Measurements from ENCODE around the gene NT5C2. TPM values are rescaled to one million over a fixed set of nuclear protein-coding genes. Genes with fewer than 3 reads are reported as not detected.

Gene NT5C2
- total and polyA plus RNA-seq, 2 donors (not counting 3 experiments of a cell fraction or from before 2014, with no cell fraction given), result 47.2 to 69.9 TPM

- CTCF ChIA-PET, result interaction anchor here (0.6 to 2.3 kb wide), 10 partner anchors 8 to 78 kb away, joined by 3 to 15 read pairs (median 4); partner anchors contain the start of gene NT5C2
- peak; percentile 72 for FAIRE-seq
- POLR2A ChIA-PET, result interaction anchor here (0.7 kb wide), 1 partner anchor 20 kb away, joined by 6 read pairs; no protein-coding TSS in a partner anchor
- peak overlapping the region; percentile 68 for H3K4me2 ChIP-seq (ENCODE audit: insufficient read depth, low read length)
- no peaks in the 10 kb centered on the region for H3K27me3 ChIP-seq (ENCODE audit: control insufficient read depth in 2 of 2, insufficient read depth in 2 of 2, low read length in 2 of 2)
- H3K27ac ChIP-seq (ENCODE audit: insufficient read depth, low read depth, low read length), result no peak overlapping the region
- H3K36me3 ChIP-seq (ENCODE audit: control insufficient read depth in 2 of 2, extremely low read depth in 1 of 2, insufficient read depth in 2 of 2, low read length in 2 of 2), result peaks cover 5 to 11% of the 10 kb centered on the region in 2 experiments
- dilution Hi-C loops (cut with MboI; ENCODE audit: extremely low pct_ligation_motif_present, low sequenced_read_pairs) (no loop called here), intact Hi-C loops (cut with micrococcal nuclease) (loop anchor here (1.0 kb wide), 1 partner anchor 16 kb away; no protein-coding TSS in a partner anchor)
- peaks cover 34% of the 10 kb centered on the region for H3K4me1 ChIP-seq (ENCODE audit: control insufficient read depth, extremely low read depth, insufficient read depth, low read length)
- H3K9ac ChIP-seq (replicated peaks; ENCODE audit: extremely low read depth, insufficient read depth, low read length), result no peak overlapping the region
- DNase-seq (ENCODE audit: low read depth, low spot score), result peak; percentile 64
- no peak overlapping the region for H2AFZ ChIP-seq (ENCODE audit: low read depth, low read length)
- no peaks in the 10 kb centered on the region for H4K20me1 ChIP-seq (replicated peaks; ENCODE audit: control insufficient read depth, extremely low read depth, insufficient read depth, low read length)
- H3K79me2 ChIP-seq (ENCODE audit: control insufficient read depth, insufficient read depth, low read length), result peaks cover 27% of the 10 kb centered on the region
- H3K4me3 ChIP-seq (replicated peaks in 1 of 3; ENCODE audit: insufficient read depth in 1 of 3, low read depth in 1 of 3, low read length in 3 of 3), result no peak overlapping the region
- H3K9me1 ChIP-seq (replicated peaks; ENCODE audit: control insufficient read depth, extremely low read depth, insufficient read depth, low read length), result no peaks in the 10 kb centered on the region
- no peaks in the 10 kb centered on the region for H3K9me3 ChIP-seq (replicated peaks; ENCODE audit: control insufficient read depth, insufficient read depth, low read length)
- no TSS peak for BruUV-seq (replicated peaks)
- TF ChIP-seq GATA2 (IDR thresholded peaks at IDR 0.05; ENCODE audit: insufficient read depth, insufficient read length, low read depth, low read length), result no peak
- TF ChIP-seq MYC (IDR thresholded peaks at IDR 0.05; ENCODE audit: low read depth, low read length), result no peak
- no peak for TF ChIP-seq MAX (IDR thresholded peaks at IDR 0.05; ENCODE audit: insufficient read depth, insufficient read length)
- no peak for TF ChIP-seq JUN (IDR thresholded peaks at IDR 0.05; ENCODE audit: borderline replicate concordance, insufficient read depth, insufficient read length, low read depth)
- peak; percentile 19 for TF ChIP-seq POLR2AphosphoS5 (IDR thresholded peaks at IDR 0.05; ENCODE audit: insufficient read depth, low read depth, low read length)
- no peak for TF ChIP-seq POLR2A (IDR thresholded peaks at IDR 0.05; ENCODE audit: low read depth, low read length)
- no peak for TF ChIP-seq EZH2 (IDR thresholded peaks at IDR 0.05; ENCODE audit: borderline replicate concordance, low read depth, low read length, severe bottlenecking)
- TF ChIP-seq FOS (IDR thresholded peaks at IDR 0.05; ENCODE audit: borderline replicate concordance, insufficient read depth, low read length), result peak; percentile 25
- no peak for TF ChIP-seq CTCF (IDR thresholded peaks at IDR 0.05; ENCODE audit: extremely low read depth in 1 of 2, insufficient read depth in 1 of 2, low read depth in 1 of 2, low read length in 2 of 2)
Measured at GRCh38 chr10:103171278-103171677, 21.8 kb downstream of the NT5C2 start.

All from endothelial cell of umbilical vein (primary cell).